ENCODE measurements around the gene MACF1.
"Not testable (repeated sequence)": the region's sequence is repeated elsewhere in the genome, so short reads cannot be mapped to it uniquely, and the experiment has no call there.

Gene MACF1

GRCh38 chr1:39422614-39423013 is 218.1 kb downstream of the MACF1 start:
- no peak for DNase-seq (ENCODE audit: low read depth in 2 of 2)

GRCh38 chr1:39425151-39425550 is 220.7 kb downstream of the MACF1 start:
- DNase-seq (ENCODE audit: low read depth in 2 of 2), result no peak

- no peak for DNase-seq (ENCODE audit: low read depth in 2 of 2)
Observed at GRCh38 chr1:39425634-39426033, 221.1 kb downstream of the MACF1 start.

- DNase-seq (ENCODE audit: low read depth in 2 of 2), result no peak
Observed at GRCh38 chr1:39426346-39426745, 221.9 kb downstream of the MACF1 start.

- DNase-seq (ENCODE audit: low read depth in 2 of 2), result no peak
Observed at GRCh38 chr1:39427374-39427773, 222.9 kb downstream of the MACF1 start.

GRCh38 chr1:39427912-39428311 is 223.4 kb downstream of the MACF1 start:
- no peak for DNase-seq (ENCODE audit: low read depth in 2 of 2)

- no peak for DNase-seq (ENCODE audit: low read depth in 2 of 2)
Observed at GRCh38 chr1:39431927-39432326, 227.4 kb downstream of the MACF1 start.

GRCh38 chr1:39434797-39435395 is 230.4 kb downstream of the MACF1 start:
- no peak for DNase-seq (ENCODE audit: low read depth in 2 of 2)

- no peak for DNase-seq (ENCODE audit: low read depth in 2 of 2)
Observed at GRCh38 chr1:39435597-39435996, 231.1 kb downstream of the MACF1 start.

GRCh38 chr1:39436842-39437241 is 232.3 kb downstream of the MACF1 start:
- no peak for DNase-seq (ENCODE audit: low read depth in 2 of 2)

GRCh38 chr1:39438042-39438441 is 233.5 kb downstream of the MACF1 start:
- DNase-seq (ENCODE audit: low read depth in 2 of 2), result no peak

GRCh38 chr1:39440856-39441255 is 236.4 kb downstream of the MACF1 start:
- no peak for DNase-seq (ENCODE audit: low read depth in 2 of 2)

- DNase-seq (ENCODE audit: low read depth in 2 of 2), result no peak
Observed at GRCh38 chr1:39441797-39442196, 237.3 kb downstream of the MACF1 start.

- no peak for DNase-seq (ENCODE audit: low read depth in 2 of 2)
Observed at GRCh38 chr1:39445573-39445972, 241.1 kb downstream of the MACF1 start.

- DNase-seq (ENCODE audit: low read depth in 2 of 2), result no peak
Observed at GRCh38 chr1:39446986-39447567, 242.6 kb downstream of the MACF1 start.

GRCh38 chr1:39450041-39450440 is 245.5 kb downstream of the MACF1 start:
- DNase-seq (ENCODE audit: low read depth in 2 of 2), result not testable (repeated sequence)

- no peak for DNase-seq (ENCODE audit: low read depth in 2 of 2)
Observed at GRCh38 chr1:39450956-39451606, 246.6 kb downstream of the MACF1 start.

- DNase-seq (ENCODE audit: low read depth in 2 of 2), result no peak
Observed at GRCh38 chr1:39452081-39452480, 247.6 kb downstream of the MACF1 start.

- DNase-seq (ENCODE audit: low read depth in 2 of 2), result no peak
Observed at GRCh38 chr1:39452540-39452939, 248.0 kb downstream of the MACF1 start.

- DNase-seq (ENCODE audit: low read depth in 2 of 2), result no peak
Observed at GRCh38 chr1:39453603-39454002, 249.1 kb downstream of the MACF1 start.

- no peak for DNase-seq (ENCODE audit: low read depth in 2 of 2)
Observed at GRCh38 chr1:39458991-39459390, 254.5 kb downstream of the MACF1 start.

GRCh38 chr1:39462074-39462473 is 257.6 kb downstream of the MACF1 start:
- DNase-seq (ENCODE audit: low read depth in 2 of 2), result no peak

GRCh38 chr1:39466413-39467107 is 262.1 kb downstream of the MACF1 start:
- no peak for DNase-seq (ENCODE audit: low read depth in 2 of 2)

Data from stimulated activated CD8-positive, alpha-beta memory T cell treated with anti-CD3 and anti-CD28 coated beads, Interleukin-7, amount 100 ng/mL, for 1 hour (primary cell).